ENCODE measurements around the gene TMC7. TPM values are rescaled to one million over a fixed set of nuclear protein-coding genes. Genes with fewer than 3 reads are reported as not detected.

The TMC7 gene
- total and polyA plus RNA-seq, 9 of the 15 experiments (the other 6 are each of a cell fraction or from before 2014, with no cell fraction given), result 0.08 to 2.0 (median 1.5) TPM

- TF ChIP-seq KDM1A (IDR thresholded peaks at IDR 0.05) (peak; percentile 76 to 88), ZNF586 (CRISPR knock-in tag; conservative IDR thresholded peaks at IDR 0.05) (no peak), SRSF7 (optimal IDR thresholded peaks at IDR 0.05; ENCODE audit: low read depth, low read length) (no peak), PHF20 (IDR thresholded peaks at IDR 0.05; ENCODE audit: partially characterized antibody) (peak; percentile 24), SMARCA5 (IDR thresholded peaks at IDR 0.05) (peak; percentile 86; the same call in 1 of the 2 replicates), RCOR1 (IDR thresholded peaks at IDR 0.05; ENCODE audit: borderline replicate concordance in 1 of 2, low read depth in 2 of 2, low read length in 2 of 2) (peak in 1 of 2 experiments; percentile 60; a peak in 2 of 4 replicates), BCOR (IDR thresholded peaks at IDR 0.05) (peak; percentile 98), STAT5A (IDR thresholded peaks at IDR 0.05; ENCODE audit: borderline replicate concordance, low read length) (no peak), VEZF1 (CRISPR knock-in tag; IDR thresholded peaks at IDR 0.05) (no peak), RBM25 (IDR thresholded peaks at IDR 0.05; ENCODE audit: low read depth, low read length, severe bottlenecking) (peak; percentile 97), HDAC2 (IDR thresholded peaks at IDR 0.05) (peak; percentile 91), ZFP36 (IDR thresholded peaks at IDR 0.05; ENCODE audit: low read depth, low read length, partially characterized antibody) (peak; percentile 90), BRD9 (IDR thresholded peaks at IDR 0.05; ENCODE audit: low read depth, partially characterized antibody) (peak; percentile 87)
Observed at GRCh38 chr16:18984435-18985005, 786 bp downstream of the TMC7 start (continued).

Measured in K562 (cell line).